ENCODE data around the gene FOXP2.
"Not testable (repeated sequence)": the region's sequence is repeated elsewhere in the genome, so short reads cannot be mapped to it uniquely, and the experiment has no call there.

The FOXP2 gene

DNA sequence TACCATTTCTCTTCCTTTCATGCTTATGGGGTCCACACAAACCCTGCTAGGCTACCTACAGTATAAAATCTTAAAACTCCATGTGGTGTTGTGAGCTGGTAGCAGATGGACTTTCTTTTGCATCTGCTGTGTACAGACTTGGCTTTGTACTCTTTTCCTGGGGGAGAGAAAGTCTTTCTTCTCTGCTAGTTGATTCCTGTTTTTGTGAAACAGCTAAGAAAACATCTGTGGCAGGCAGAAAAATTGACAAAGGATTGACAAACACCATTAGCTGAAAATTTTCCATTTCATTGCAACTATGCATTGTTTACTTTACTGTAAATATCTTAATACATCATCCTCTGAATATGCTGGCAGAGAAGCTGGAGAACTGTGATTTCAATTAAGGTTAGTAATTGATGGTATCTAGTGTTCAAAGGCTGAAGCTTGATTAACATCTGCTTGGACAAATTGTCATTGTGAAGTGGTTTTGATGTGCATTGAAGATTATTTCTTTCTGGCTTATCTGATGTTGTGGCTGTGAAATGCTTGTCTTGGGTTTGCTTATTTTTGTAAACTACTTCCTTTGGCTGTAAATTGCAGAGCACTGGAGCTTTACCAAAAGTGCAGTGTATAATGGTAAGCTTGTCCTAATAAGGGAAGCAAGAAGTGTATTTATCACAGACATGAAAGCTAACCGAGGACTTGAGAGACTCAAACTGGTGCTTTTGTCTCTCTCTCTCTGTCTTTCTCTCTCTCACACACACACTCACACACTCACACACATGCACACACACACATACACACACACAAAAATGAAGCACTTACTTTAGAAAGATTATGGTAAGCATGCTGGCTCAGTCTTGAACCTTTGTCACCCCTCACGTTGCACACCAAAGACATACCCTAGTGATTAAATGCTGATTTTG lies at the start of gene FOXP2:
Gene FOXP2, plus strand, starts transcription at position 660 of the 908 bp plus-strand sequence. CDS start 11,697 bp downstream, outside the sequence.
- DNase-seq = no peak

DNA sequence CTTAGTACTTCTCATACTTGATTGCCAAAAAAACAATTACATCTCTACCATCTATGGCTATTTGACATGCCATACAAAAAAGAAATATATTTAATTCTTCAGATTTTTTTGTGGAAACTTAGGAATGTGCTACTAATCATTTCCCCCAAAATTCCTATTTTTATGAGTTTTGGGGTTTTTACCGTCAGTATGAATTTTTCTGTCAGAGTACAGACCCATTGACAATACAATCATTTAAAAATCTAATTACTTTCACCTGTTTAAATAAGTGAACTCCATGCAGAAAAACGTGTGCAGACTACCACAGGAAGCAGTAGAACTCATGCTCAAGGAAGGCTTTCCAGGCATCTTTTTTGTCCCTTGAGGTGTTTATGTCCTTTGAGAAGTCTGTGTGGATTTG lies 48.8 kb upstream of the FOXP2 start:
- no peak for DNase-seq

DNA sequence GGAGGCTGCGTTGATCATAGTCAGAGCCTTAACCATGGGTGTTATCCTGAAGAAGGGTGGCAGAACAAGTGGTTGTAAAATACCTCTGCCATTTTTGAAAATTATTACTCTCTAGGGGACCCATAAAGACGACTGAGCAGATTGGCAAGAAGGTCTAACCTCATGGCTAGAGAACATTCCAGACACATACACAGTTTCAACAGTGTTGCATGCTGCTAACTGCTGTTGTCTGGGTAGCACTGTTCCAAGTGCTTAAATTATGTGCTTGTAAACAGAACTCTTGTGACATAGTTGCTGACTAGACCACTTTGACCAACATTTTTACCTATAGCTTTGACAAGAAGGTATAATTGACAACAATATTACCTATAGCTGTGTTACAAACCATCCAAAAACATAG lies 46.1 kb upstream of the FOXP2 start:
- DNase-seq = no peak

DNA sequence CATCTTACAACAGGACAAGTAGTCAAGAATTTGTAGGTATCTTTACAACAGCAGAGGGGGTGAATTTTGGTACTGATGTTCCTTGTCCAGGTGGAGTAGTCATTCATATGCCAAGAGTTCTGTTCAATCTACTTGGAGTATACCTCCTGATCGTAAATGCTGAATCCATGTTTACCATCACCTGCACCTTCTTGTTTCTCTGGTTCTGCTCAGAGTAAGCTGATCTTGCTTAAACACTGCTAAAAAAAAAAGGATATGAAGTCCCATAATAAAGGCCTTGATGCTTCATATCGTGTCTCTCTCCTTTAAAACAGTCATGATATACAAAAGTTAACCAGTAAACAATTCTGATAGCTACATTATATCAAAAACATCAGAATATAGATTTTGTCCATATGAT lies 45.3 kb upstream of the FOXP2 start:
- no peak for DNase-seq

DNA sequence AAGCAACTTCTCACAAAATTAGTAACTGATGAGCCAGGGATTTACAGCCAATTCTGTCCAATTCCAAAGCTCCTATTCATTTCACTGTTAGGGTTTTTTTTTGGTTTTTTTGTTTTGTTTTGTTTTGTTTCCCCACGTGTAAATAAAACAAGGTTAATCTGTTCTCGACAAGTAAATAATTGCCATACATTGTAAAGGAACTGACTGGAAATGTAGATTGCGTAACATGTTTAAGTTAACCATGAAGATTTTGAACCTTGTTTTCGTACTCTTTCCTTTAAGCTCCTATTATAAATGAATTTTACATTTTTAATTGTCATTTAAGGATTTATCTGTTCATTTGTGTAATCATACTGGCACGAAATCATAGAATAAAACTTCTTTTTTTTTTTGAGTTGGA lies 42.0 kb upstream of the FOXP2 start:
- DNase-seq = no peak

DNA sequence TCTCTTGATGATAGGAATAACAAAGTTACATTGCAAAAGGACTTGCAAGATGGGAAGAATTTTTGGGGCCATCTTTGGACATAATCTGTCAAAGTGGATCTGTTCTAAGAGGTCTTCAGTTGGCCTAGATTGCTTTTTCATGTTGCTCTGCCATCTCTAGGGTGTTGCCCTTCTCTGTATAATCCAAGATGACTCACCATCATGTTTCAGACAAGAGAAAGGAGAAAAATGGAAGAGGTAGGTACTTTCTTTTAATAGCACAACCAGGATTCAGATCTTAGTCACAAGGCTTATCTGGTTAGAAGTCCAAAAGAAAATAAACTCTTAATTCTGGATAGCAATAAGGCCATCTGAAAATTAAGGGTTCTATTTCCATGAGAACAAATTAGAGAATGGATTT lies 38.7 kb upstream of the FOXP2 start:
- no peak for DNase-seq

DNA sequence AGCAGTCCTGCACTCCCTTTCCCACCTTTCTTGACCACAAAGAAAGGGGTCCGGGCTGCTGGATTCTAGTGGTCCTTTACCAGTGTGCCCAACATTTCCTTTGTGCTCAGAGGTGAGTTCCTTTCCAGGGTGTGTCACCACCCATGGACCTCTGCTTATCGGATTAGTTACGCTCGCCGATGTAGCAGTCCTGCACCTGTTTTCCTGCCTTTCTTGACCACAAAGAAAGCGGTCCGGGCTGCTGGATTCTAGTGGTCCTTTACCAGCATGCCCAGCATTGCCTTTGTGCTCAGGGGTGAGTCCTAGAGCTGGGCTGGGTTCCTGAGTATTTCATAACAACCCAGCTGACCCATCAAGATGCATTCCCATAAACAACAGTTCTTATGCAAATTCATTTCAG lies 30.7 kb upstream of the FOXP2 start:
- not testable (repeated sequence) for DNase-seq

DNA sequence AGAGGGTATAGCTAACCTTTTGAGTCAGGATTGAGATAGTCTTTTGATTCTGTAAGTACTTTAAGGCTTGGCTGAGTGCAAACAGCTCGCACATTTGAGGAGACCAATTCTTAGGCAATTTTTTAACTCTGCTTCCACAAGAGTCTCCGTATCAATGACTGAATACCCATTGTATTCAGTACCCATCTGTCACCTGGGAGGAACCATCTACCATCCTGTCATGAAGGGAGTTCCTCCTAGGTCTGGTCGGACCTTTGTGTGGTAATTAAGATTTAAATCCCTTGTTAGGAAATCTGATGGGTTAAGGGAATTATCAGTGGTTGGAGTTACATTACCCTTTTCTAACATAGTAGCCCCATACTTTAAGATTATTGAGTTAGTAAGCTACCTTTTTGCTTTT lies 30.3 kb upstream of the FOXP2 start:
- not testable (repeated sequence) for DNase-seq

DNA sequence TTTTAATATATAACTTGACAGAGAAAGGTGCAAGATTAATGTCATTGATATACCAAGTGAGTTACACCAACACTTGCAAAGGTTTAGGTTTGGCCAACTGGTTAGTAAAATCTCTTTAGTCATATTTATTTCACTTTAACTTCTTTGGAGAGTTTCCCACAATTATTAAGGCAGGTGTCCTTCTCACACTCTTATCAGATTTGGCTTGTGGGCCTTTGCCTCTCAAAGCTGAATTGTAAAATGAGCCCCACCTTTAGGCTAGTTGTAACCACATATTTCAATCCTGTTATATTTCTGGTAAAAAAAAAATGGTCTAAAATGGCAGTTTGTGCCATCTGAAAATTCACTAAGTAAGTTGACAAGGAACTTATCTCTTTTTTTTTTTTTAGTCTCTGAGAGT lies 26.6 kb upstream of the FOXP2 start:
- no peak for DNase-seq

DNA sequence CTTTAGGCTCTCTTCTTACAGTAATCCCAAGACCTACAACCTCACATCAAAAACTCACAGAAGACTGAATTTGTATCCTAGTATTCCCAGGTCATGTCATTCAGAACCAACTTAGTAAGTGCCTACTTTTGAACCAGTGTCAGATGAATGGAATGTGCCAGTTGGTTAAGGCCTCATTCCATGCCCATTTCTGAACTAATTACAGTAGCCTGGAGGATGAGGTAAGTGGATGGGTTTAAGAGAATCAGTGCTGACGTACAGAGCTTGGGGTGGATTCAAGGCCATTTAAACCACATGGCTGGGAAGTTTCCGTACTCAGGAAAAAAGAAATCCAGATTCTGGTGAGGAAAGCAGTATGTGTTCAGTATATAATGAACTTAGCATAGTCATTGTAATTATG lies 21.9 kb upstream of the FOXP2 start:
- no peak for DNase-seq

DNA sequence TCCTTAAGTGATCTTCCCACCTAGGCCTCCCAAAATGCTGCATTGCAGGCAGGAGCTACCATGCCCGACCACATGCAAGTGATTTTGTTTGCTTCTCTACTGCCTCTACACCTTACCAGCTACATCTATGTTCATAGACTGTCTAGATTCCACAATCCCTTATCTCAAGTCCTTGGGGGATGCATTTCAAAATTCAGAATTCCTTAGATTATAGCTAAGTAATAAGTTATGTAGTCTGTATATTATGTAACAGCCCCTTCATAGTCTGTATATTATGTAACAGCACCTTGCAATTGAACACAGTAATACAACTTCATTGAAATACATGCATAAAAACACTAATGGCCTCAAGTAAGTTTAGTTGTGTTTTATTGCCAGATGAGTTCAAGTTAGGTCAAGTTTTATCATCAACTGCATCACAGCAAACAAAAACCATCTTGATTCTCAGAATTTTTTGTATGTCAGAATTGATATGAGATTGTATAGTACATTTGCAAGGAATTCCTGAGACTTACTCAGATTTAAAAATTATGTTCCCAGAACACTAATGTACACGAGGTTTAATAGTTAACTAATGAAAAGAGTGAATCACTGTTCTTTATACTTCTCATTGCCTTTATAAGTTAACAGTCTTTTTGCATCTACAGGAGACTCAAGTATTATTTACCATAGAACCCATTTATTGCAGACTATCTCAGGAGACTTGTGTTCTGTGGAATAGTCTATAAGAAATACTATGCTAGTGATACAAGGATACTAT lies 11.6 kb upstream of the FOXP2 start:
- DNase-seq = no peak

DNA sequence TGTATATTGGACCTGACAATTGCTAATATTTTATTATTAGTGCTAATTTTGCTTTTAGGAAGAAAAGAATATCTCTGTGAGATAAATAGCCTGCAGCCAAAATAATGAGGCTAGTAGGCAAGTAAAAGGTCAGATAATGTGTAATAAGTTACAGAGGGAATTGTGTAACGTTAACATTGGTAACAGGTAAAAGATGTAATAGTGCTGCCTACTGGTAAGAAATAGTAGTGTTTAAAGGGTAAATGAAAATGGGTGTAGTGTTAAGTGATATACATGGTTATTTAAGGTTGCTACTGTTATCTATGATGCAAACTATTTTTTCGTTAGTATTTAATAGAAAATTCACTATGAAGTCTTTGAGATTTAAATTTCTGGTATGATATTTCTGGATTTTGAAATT lies 9.2 kb upstream of the FOXP2 start:
- no peak for DNase-seq

DNA sequence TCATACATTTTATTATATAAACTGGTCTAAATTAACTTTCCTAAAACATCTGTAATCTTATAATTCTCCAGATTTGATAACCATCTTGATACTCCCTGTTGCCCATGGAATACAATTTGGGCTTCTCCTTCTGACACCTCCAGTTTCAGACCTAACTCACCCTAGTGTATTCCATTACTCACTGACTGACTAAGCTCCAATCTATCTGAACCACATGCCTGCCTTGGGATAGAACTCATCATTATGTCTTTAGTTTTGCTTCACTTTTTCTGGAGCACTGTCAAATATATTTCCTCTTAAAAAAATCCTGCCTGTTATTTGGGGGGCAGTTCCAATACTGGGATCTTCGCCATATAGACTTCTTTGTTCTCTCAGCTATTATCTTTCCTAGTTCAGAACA lies 4.9 kb upstream of the FOXP2 start:
- no peak for DNase-seq

DNA sequence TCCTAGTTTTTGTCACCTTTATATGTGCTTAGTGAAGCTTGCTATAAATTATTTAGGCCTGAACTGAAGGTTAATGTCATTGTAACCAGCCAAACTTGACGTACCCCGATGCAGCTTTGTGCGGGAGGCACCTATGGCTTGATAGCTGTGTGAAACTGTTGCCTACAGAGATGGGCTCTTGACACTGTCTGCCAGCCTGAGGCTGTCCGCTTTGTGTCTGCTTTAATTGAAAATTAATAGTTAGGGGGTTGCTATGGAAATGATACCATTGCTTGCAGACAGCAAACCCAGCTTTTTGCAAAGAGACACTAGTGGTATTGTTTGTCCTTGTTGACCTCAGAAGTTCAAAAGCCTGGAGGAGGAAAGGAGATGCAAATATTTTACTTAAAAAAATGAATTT lies 2.1 kb upstream of the FOXP2 start:
- DNase-seq = no peak

DNA sequence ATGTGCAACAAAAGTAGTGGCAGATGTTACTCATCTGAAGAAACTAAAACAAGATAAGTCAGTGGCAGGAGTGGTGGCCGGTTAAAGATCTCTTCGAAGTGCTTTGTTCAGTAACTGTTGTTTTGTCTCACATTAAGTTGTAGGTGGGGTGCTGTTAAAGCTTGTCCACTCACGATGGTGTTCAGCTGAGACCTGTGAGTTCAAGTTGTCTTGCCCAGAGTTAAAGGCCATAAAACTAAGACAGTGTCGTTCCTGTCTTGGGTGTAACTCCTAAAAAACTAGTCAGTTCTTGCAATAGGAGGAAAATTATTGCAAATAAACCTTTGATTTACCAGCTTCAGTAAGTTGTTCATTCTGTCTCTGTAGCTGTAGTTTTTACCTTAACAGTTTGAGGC lies 857 bp upstream of the FOXP2 start:
- DNase-seq = no peak

DNA sequence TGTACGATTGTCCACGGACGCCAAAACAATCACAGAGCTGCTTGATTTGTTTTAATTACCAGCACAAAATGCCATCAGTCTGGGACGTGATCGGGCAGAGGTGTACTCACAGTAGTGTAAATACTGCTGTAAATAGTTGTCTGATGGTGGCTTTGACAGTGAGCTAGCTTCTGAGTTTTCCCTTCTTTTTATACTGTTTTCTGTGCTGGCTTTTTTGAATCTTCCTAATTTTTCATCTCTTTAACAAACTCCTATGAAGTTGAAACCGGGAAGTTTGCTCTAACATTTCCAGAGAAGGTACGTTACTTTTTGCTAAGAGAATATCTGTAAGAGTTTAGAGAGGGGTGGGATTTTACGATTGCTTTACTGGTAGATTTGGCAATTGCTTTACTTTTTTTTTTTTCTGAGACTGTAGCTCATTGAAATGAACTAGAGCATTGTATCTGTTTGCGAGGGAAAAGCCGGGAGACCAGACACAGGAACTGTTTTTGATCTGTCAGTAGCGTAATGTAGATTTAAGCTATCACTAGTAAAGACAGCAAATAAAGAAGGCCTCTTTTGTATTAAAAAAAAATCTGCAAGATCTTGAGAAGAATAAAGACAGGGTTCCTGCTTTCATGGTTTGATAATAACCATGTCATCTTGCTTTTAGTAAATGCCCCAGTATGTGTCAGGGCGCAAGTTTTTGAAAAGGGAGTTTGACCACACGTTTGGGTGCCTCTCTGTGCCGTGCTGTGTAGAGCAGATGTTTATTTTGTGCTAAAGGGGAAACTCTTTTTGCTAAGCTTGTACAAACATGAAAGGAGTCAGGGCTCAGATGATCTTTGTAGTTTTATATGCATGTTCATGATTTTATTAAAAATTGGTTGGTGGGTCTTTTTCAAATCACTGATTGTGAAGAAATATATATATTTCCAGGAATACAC lies 712 bp downstream of the FOXP2 start:
- DNase-seq = no peak

DNA sequence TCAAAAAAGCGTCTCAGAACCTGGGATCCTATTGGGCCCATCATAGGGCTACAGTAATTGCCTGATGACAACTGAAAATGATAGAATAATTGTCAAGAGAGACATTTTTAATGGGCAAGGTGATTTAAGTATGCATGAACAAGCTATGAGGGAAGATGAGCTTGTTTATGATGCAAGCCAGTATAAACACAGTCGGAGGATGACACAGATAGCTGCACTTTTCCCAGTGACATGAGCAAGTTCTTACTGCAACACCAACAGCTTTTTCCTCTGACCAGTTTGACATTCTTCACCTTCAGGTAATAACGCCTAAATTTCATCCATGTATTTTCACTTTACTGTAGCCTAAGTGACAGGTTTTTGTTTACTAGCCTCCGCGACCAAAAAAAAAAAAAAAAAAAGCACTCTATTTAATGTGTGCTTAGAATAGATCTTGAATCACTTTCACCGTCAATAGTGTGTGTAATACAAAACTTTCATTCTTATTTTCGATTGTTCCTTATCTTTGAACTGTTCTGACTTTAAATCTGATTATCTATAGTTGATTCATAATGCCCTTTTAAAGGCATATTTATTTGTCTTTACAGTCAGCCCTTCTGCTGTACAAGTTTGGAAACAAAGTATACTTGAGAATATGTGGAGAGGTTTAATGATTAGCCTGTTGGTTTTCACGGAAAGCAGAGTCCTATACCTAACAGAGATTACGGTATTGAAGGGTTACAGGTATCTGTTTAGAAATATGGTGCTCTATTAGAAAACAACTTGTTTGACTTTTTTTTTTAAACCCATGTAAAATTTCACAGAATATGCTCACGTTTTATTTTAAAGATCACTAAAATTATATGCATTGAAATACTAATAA lies 1.7 kb downstream of the FOXP2 start:
- no peak for DNase-seq

DNA sequence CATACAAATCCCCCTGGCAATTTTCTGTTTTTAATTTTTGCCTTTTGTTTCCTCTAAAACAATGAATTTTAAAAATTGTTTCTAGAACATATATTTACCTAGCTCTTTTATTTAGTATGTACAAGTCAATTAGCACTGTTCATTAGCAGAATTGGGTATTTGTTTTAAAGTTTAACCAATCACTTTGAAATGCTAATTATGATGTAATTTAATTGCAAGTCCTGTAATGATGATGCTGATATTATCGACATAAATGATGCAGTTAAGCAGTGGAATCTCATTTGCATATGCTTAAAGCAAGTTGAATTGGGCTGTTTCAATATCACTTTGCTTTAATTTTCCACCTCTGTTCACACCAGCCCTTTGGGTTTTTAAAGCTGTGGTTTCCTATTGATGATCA lies 2.7 kb downstream of the FOXP2 start:
- DNase-seq = no peak

DNA sequence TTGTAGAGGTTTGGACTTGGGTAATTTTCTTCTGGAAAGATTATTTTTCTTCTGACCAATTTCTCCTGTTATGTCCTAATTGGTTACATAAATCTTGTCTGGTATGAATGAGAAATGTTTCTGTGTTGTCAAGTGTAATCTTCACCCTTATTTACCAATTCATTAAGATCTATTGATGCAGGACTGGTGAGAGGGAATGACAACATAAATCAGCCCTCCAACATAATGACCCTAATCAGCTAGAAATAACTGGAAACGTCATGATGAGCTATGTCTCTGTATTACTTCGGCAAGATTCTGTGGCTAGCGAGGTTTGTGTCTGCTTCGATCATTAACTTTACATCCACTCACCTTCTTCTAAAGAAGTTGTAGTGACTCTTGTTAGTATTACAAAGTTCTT lies 3.5 kb downstream of the FOXP2 start:
- no peak for DNase-seq

DNA sequence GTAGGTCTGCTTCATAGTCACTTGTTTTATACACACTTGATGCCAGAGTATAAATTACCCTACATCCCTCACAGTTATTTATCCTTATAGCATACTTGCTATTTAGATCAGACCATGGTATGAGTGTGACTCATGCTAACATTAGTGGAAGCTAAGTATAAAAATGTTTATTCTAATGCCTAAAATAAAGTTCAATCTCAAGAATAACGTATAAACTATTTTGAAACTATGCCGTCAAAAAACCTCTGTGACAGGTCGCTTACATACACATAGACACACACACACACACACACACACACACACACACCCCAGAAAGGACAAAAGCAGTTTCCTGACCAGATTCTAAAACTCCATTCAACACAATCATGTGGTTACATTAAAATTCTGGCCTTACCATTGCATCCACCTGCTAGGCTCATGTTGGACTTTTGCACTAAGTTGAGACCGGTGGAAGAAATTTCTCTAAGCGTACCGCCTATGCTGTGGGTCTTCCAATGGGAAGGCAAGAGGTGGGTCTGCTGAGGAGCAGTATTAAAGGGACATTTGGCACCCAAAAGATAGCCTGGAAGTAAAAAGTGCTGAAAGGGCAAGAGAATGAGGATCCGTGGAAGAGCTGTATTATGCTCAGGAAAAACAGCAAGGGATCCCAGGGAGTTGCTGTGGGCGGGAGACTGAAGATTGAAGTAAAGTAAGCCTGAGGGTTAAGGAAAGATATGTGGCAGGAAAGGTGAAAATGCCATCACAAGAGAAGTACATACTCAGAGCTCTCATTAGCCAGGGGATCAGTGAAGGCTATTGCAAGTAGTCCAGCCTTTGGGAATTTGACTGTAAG lies 5.0 kb downstream of the FOXP2 start:
- DNase-seq = no peak
